Body of pancreas (tissue), 4 donors: ENCODE results near the gene HRH3. TPM values are rescaled to one million over a fixed set of nuclear protein-coding genes. Genes with fewer than 3 reads are reported as not detected.

Source experiments
- ATAC-seq: fragments of 150-250 bp; one replicate; pipeline ENCODE4 v1.9.1; 2016
- DNase-seq, 4 donors: peaks; one replicate each; pipeline ENCODE4 v3.0.0-alpha.2; 2019
- H3K27ac ChIP-seq, 4 donors: fragments of 200-600 bp; sonication (generic); 1 replicate in 3 of 4; 2 replicates in 1 of 4; pipeline versions ENCODE4 v1.5.1 to v1.6.1; 2016 to 2019; ENCODE audit warnings: mild to moderate bottlenecking in 1 of 4, mixed read lengths in 1 of 4, moderate library complexity in 1 of 4
- H3K27me3 ChIP-seq, 2 donors: fragments of 200-600 bp; sonication (generic); one replicate each; pipeline ENCODE4 v1.6.0; 2016; ENCODE audit warnings: mild to moderate bottlenecking in 1 of 2
- H3K36me3 ChIP-seq, 2 donors: fragments of 200-600 bp; sonication (generic); replicated peaks in 1 of 2; 2 replicates each; pipeline ENCODE4 v1.5.1; 2016; ENCODE audit warnings: low read depth in 2 of 2; ENCODE audit not compliant: insufficient read depth in 1 of 2
- H3K4me1 ChIP-seq: fragments of 200-600 bp; sonication (generic); one replicate; pipeline ENCODE4 v1.6.0; 2016
- H3K4me3 ChIP-seq, 2 donors: fragments of 200-600 bp; sonication (generic); 1 replicate in 1 of 2; 2 replicates in 1 of 2; pipeline ENCODE4 v1.5.1; 2016 to 2019
- H3K9me3 ChIP-seq, 3 donors: fragments of 200-600 bp; sonication (generic); 1 replicate in 2 of 3; 2 replicates in 1 of 3; pipeline ENCODE4 v1.5.1; 2016
- CTCF ChIP-seq, 7 experiments: fragments of 450-650 bp in 4 of 7; fragments of 200-600 bp in 3 of 7; sonication (generic) in 3 of 7; IDR thresholded peaks; one replicate each; pipeline ENCODE4 v1.5.1; 2016 to 2019; ENCODE audit warnings: antibody characterized with exemption in 7 of 7
- POLR2A ChIP-seq, 3 donors: fragments of 450-650 bp; IDR thresholded peaks; one replicate each; pipeline ENCODE4 v1.6.1; 2016; ENCODE audit warnings: antibody characterized with exemption in 3 of 3, mild to moderate bottlenecking in 2 of 3
- WGBS, 2 donors: methylation state at CpG; one replicate each; pipeline ENCODE4 v1.1.5; 2017; 5-methylcytosine and 5-hydroxymethylcytosine counted together
- intact Hi-C: fragments of 100-400 bp; cut with DNase I; formaldehyde crosslinking; loops from one replicate; pipeline ENCODE4 v1.15.1; 2023
- total RNA-seq, 2 donors: library from RNA; depleted of rRNA; stranded (reverse); fragments of >200 nt; gene quantifications; one replicate each; pipeline ENCODE4 v1.1.0, GENCODE V29; 2016

Gene HRH3
- total RNA-seq, 2 donors from 2014 or later, result 0.33 TPM; not detected in 1

DNA sequence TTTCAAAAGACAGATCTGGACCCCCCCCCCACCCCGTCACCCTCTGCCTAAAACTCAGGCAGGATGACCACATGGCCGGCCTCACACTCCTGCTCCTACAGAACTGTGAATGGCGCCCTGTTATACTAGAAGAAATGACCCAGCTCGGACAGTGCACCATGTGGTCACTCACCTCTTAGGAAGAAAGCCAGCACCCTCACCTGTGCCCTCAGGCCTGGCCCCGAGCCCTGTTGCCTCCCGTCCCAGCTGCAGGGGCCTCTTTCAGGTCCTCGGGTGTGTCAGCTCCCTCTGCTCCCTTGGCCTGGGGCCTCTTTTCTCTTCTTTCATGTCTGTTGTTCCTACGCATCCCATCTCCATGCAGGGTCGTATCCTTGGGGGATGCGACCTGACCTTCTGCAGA, 42.0 kb upstream of the HRH3 start:
- H3K27me3 ChIP-seq, result no peaks in the 10 kb centered on the region
- 91 to 95% methylated on average over 10 of the region's 10 CpGs for WGBS, 2 donors
- ATAC-seq (no peak), DNase-seq (no peak)
- no peak overlapping the region for H3K27ac ChIP-seq
- no peaks in the 10 kb centered on the region for H3K9me3 ChIP-seq
- no peaks in the 10 kb centered on the region for H3K4me1 ChIP-seq
- H3K4me3 ChIP-seq, result no peak overlapping the region
- H3K36me3 ChIP-seq, result peaks cover 6 to 21% of the 10 kb centered on the region in 2 donors
- TF ChIP-seq POLR2A (IDR thresholded peaks at IDR 0.05) (no peak), CTCF (IDR thresholded peaks at IDR 0.05) (no peak)
- intact Hi-C loops, result no loop called here

DNA sequence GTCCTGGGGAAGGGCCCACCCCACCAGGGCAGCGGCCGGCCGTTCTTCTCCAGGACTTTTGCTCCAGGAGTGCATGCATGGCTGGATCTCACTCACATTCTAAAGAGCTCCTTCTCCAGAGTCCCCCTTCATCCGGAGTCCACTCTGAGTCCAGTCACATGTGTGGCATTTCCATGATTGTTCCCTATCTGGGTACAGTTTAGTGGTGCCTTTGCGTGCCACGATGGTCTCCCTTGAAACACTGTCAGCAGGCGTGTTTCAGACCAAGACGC, 39.2 kb upstream of the HRH3 start:
- Histone ChIP-seq H3K4me3 (no peak overlapping the region), H3K4me1 (no peaks in the 10 kb centered on the region), H3K27ac (no peak overlapping the region), H3K36me3 (peaks cover 6 to 18% of the 10 kb centered on the region in 2 donors), H3K27me3 (no peaks in the 10 kb centered on the region), H3K9me3 (no peaks in the 10 kb centered on the region)
- DNase-seq, result no peak
- no peak for TF ChIP-seq CTCF (IDR thresholded peaks at IDR 0.05)
- no peak for TF ChIP-seq POLR2A (IDR thresholded peaks at IDR 0.05)
- intact Hi-C loops, result no loop called here
- no peak for ATAC-seq
- 89% methylated on average over 8 of the region's 8 CpGs for WGBS, 2 donors

- intact Hi-C loops, result no loop called here
- Histone ChIP-seq H3K9me3 (no peaks in the 10 kb centered on the region), H3K4me3 (no peak overlapping the region), H3K4me1 (no peaks in the 10 kb centered on the region), H3K36me3 (peaks cover 6 to 18% of the 10 kb centered on the region in 2 donors), H3K27me3 (no peaks in the 10 kb centered on the region), H3K27ac (no peak overlapping the region)
- no peak for ATAC-seq
- WGBS, 2 donors, result 80 to 83% methylated on average over 12 to 20 of the region's 20 CpGs
- no peak for DNase-seq
- TF ChIP-seq POLR2A (IDR thresholded peaks at IDR 0.05) (no peak), CTCF (IDR thresholded peaks at IDR 0.05) (no peak)
Measured at GRCh38 chr20:62258499-62259293, 38.6 kb upstream of the HRH3 start.

DNA sequence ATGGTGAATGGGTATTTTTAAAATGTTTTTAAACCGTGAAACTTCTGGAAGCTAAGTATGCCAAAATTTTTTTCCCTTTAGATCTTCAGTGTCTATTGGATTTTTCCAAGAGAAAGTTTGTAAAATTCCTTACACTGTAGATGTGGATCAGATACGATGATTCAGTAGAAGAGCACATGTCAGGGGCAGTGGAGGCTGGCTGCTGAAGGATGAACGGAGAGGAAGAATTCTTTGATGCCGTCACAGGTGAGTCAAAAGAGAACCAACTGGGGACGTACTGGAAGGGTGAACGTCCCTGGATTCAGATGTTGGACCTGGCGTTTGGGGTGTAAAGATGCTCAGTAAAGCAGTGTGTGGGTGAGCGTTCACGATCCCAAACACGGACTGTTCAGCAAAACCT, 35.9 kb upstream of the HRH3 start:
- peaks cover 8% of the 10 kb centered on the region for H3K4me1 ChIP-seq
- ATAC-seq (no peak), DNase-seq (no peak)
- no peak overlapping the region for H3K27ac ChIP-seq
- peaks cover 0 to 8% of the 10 kb centered on the region in 2 donors for H3K36me3 ChIP-seq
- TF ChIP-seq CTCF (IDR thresholded peaks at IDR 0.05), result no peak
- no peak for TF ChIP-seq POLR2A (IDR thresholded peaks at IDR 0.05)
- intact Hi-C loops, result no loop called here
- H3K27me3 ChIP-seq, result no peaks in the 10 kb centered on the region
- 88 to 90% methylated on average over 10 of the region's 10 CpGs for WGBS, 2 donors
- H3K4me3 ChIP-seq, result no peak overlapping the region
- no peaks in the 10 kb centered on the region for H3K9me3 ChIP-seq
